HG03520 (cell line): ENCODE measurements around the gene CTTNBP2.
"Not testable (repeated sequence)": the region's sequence is repeated elsewhere in the genome, so short reads cannot be mapped to it uniquely, and the experiment has no call there.

ENCODE experiments used
- ATAC-seq: cut with Tn5 transposase; IDR thresholded peaks from one replicate; pipeline ENCODE4 v1.9.1; 2021; ENCODE audit warnings: mild to moderate bottlenecking, moderate library complexity; ENCODE audit not compliant: unreplicated experiment

Gene CTTNBP2

DNA sequence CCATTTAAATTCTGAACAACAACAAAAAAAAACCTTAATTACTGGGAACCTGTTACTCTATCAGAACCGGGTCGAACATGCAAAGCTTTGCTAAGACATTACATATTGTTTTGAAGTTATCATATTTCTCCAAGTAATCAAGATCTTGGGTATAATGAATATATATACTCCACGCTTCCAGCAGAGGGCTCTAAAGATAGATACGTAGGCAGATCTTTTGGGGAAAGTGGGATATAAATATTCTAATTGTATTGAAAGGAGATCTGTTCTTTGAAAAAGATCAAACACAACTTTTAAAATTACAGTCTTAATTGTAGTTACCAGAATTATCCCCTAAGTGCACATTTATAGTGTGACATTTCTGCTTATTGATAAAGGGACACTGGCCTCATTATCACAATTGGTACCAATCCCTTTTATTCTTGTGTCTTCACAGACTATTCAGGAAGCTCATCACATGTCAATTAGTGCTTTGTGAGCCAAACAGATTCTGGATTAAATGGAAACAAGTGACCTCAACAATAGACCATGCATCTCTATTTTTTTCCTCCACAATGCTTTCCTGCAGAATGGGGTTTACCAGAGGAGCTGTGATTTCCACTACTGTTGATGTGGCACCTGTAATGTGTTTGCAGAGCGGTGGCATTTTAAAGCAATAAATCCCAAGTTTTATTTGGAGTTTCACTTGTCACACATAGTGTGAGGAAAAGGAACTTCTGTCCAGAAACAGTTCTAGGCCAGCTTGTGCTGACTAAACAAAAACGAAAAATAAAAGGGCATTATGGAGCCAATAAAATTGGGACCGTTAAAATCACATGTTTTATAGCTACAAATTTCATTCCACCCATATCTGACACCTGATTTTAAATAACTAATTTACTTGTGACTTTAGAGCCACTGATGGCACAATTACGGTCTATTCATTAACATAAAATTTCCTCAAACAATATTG is 122.4 kb downstream of the CTTNBP2 start:
- no peak for ATAC-seq

GRCh38 chr7:117741962-117742361 is 131.3 kb downstream of the CTTNBP2 start:
- ATAC-seq = no peak

- no peak for ATAC-seq
These were observed 134.2 kb downstream of the CTTNBP2 start for GRCh38 chr7:117739085-117739484.

DNA sequence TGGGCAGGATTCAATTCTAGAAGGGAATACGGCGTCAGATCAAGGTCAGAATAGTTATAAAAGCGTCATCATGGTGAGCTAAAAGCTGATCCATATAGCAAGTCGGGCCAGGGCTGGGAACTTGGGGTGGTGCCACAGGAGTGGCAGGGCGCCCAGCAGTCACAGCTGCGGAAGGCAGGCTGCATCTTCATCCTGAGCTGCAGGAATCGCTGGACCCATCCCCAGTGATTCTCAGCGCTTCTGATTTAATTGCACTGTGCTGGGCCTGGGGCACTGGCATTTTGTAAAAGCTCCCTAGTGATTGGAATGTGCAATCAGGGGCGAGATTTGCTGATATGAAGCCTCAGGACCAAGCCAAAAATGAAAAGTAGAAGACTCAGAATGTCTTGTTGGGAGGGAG is 135.3 kb downstream of the CTTNBP2 start:
- no peak for ATAC-seq

GRCh38 chr7:117731455-117731854 is 141.8 kb downstream of the CTTNBP2 start:
- ATAC-seq = peak; percentile 92

DNA sequence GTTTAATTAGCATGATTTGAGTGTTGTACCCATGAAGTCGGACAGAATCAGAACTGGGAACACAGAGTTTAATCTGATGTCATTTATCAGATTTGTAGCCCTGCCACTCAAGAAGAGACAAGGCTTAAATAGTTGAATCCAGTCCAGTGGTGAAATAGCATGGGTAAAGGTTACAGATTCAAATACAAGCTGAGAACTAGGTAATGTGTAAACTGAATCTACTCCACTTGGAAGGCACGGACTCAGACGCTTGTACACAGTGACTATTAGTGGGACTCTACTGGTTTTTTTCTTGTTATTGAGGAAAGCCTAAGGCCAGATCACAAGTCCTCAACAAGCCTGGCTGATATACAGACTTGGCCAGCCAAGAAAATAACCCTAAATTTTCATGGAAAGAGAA is 142.9 kb downstream of the CTTNBP2 start:
- no peak for ATAC-seq

DNA sequence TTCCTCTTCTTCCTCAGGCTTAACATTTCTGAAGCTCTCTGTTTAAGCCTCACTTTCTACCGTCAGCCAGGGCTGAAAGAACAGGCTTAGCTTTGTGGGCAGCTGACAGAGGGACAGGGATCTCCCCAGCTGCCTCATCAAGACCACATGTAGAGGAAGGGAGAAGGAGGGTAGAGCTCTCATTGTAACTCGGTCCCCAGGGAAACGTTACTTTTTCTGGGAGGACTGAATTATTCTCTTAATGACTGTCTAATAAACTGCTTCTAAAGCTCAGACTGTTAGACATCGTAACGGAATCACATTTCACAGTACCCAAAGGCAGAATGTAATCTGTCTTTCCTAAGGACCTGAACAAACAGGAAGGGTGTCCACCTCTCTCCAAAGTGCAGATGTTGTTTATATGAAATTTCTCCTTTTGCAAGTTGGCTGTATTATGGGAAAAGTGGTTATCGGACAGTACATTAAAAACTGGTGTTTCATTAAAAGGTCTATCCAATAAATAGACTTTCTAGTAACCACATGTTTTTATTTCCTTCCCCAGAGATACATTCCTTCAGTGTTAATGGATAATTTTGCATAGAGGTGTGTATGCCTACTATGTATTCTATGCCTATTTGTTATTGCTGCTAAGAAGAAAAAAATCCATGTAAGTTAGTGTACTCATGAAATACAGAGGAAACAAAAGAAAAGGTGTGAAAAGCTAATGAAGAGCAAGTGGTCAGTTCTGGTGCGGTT is 144.2 kb downstream of the CTTNBP2 start:
- no peak for ATAC-seq

GRCh38 chr7:117724898-117725297 is 148.3 kb downstream of the CTTNBP2 start:
- ATAC-seq = no peak

DNA sequence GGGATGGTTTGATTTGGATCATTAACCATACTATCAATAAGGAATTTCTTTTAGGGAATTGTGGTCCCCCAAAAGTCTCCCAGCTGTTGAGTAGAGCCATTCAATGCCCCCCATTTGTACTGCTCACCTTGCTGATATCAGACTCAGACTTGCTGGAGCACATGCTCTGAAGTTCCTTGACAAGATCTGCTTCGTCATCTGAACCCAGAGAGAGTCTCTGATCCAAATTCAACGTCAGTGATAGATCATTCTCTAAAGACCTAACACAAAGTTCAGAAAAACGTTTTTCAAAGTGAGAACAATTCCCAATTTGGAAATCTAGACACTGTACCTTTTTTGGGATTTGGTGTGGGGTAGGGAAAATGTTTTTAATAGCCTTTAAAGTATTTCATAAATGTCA is 153.9 kb downstream of the CTTNBP2 start:
- no peak for ATAC-seq

DNA sequence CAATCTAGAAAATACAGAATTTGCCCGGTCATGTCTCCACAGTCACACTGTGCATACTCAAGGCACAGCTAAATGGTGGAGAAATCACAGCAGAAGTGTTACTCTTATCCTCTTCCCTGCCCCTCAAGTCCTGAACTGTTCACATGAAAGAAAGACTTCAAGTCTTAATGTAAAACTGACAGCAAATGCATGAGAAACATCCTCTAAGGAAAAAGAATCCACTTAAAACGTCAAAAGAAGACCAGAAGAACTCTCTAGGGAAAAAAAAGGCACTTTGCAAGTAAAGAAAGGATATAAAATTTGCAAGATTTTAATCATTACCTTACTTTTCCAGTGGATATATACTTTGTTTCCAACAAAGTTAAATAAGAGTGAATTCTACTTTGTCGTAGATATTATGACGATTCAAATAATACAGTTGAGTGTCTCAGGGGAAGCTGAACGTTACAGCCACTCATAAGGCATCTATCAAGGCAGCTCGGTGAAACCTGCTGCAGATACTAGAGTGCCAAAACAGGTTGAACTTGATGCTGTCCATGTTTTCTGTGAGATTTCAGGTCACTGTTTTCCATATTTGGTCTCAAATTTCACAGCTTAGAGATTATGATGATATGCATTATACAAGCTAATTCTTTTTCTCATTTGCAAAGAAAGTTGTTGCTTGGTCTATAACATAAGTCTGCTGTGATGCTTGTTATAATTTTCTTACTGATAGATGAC is 155.0 kb downstream of the CTTNBP2 start:
- ATAC-seq = no peak

DNA sequence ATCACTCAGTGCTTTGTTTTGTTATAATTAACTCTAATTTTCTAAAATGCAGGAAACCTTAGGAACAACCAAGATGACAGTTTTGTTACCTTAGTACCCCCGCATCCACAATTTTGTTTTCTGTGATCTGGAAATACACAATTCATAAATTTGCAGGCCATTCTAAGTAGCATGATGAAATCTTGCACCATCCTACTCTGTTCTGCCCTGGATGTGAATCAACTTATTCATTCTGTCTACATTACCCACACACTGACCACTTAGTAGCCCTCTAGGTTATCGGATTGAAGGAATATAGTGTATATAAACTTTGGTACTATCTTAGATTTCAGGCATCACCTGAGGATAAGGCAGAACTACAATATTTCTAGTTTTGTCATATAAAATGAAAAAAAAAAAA is 155.9 kb downstream of the CTTNBP2 start:
- no peak for ATAC-seq

- no peak for ATAC-seq
These were observed 156.4 kb downstream of the CTTNBP2 start for GRCh38 chr7:117716707-117717299.

- no peak for ATAC-seq
These were observed 157.3 kb downstream of the CTTNBP2 start for GRCh38 chr7:117715784-117716445.

DNA sequence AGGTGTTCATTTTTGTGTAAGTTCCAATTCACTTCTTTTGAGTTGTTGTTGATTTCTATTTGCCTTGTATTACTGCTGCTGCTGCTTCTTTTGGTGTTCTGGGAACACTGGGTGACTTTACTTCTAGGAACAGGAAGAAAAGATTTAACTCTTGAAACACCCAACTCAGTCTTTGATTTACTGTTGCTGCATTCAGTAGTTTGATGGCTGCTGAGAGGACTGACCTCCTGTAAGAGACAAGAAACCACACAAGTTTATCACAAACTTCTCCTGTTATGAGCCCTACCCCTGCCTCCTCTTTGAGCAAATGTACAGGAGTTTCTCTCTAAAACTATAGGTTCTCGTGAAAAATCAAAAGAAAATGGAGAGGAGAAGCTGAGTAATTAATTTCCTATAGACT is 161.7 kb downstream of the CTTNBP2 start:
- ATAC-seq = no peak

DNA sequence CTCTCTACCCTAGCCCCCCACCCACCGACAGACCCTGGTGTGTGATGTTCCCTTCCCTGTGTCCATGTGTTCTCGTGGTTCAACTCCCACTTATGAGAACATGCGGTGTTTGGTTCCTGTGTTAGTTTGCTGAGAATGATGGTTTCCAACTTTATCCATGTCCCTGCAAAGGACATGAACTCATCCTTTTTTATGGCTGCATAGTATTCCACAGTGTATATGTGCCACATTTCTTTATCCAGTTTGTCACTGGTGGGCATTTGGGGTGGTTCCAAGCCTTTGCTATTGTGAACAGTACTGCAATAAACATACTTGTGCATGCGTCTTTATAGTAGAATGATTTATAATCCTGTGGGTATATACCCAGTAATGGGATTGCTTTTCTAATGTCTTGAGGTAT is 165.1 kb downstream of the CTTNBP2 start:
- ATAC-seq = not testable (repeated sequence)

GRCh38 chr7:117707080-117707479 is 166.2 kb downstream of the CTTNBP2 start:
- no peak for ATAC-seq

DNA sequence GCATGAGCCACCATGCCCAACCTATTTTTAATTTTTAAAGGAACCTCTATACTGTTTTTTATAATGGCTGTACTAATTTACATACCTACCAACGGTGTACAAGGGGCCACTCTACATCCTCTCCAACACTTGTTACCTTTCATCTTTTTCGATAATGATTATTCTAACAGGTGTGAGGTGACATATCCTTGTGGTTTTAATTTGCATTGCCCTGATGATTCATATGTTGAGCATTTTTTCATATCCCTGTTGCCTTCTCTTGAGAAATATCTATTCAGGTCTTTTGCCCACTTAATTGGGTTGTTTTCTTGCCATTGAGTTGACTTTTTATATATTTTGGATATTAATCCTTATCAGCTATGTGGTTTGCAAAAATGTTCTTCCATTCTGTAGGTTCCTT is 167.0 kb downstream of the CTTNBP2 start:
- no peak for ATAC-seq

DNA sequence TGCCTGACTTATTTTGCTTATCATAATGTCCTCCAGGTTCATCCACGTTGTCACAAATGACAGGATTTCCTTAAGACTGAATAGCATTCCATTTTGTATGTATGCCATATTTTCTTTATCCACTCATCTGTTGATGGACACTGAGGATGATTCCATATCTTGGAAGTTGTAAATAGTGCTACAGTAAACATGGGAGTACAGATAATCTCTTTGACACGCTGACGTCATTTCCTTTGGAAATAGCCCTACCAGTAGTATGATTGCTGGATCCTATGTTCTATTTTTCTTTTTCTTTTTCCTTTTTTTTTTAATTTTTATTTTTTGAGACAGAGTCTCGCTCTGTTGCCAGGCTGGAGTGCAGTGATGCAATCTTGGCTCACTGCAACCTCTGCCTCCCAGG is 167.6 kb downstream of the CTTNBP2 start:
- ATAC-seq = no peak

GRCh38 chr7:117704063-117704462 is 169.2 kb downstream of the CTTNBP2 start:
- ATAC-seq = no peak

- ATAC-seq = no peak
These were observed 175.2 kb downstream of the CTTNBP2 start for GRCh38 chr7:117698018-117698417.
